HepG2 (cell line): ENCODE data around the gene ATG16L2. TPM values are rescaled to one million over a fixed set of nuclear protein-coding genes. Genes with fewer than 3 reads are reported as not detected.

Source experiments
- FOXA1 ChIP-seq, 2 experiments: fragments of 450-650 bp in 1 of 2; sonication (generic) in 1 of 2; formaldehyde crosslinking in 1 of 2; IDR thresholded peaks; 2 replicates each; pipeline versions ENCODE4 v1.4.0 to v1.6.1; 2016 to 2020; ENCODE audit warnings: missing genetic modification reagents in 1 of 2
- FOXO1 ChIP-seq: sonication (generic); formaldehyde crosslinking; IDR thresholded peaks from 2 replicates; pipeline ENCODE4 v1.4.0; 2020; ENCODE audit warnings: missing genetic modification reagents
- HES4 ChIP-seq: sonication (generic); formaldehyde crosslinking; IDR thresholded peaks from 2 replicates; pipeline ENCODE4 v1.9.0; 2021; ENCODE audit warnings: mild to moderate bottlenecking, missing genetic modification reagents, borderline replicate concordance
- HIVEP1 ChIP-seq: sonication (generic); formaldehyde crosslinking; IDR thresholded peaks from 2 replicates; pipeline ENCODE4 v1.4.0; 2020; ENCODE audit warnings: mild to moderate bottlenecking, missing genetic modification reagents
- MAF1 ChIP-seq: sonication (generic); formaldehyde crosslinking; IDR thresholded peaks from 2 replicates; pipeline ENCODE4 v1.5.0; 2020; ENCODE audit warnings: missing genetic modification reagents, borderline replicate concordance
- MAFK ChIP-seq, 2 experiments: IDR thresholded peaks in 1 of 2; conservative IDR thresholded peaks in 1 of 2; 2 replicates each; pipeline ENCODE4 v1.6.1; 2011; ENCODE audit warnings: improper control_type of control experiment in 2 of 2, low read length in 2 of 2
- MNT ChIP-seq: fragments of 450-650 bp; IDR thresholded peaks from 2 replicates; pipeline ENCODE4 v1.6.1; 2016
- RARA ChIP-seq: IDR thresholded peaks from 2 replicates; pipeline ENCODE4 v1.6.1; 2016; ENCODE audit warnings: missing genetic modification reagents, missing compliant biosample characterization
- RCOR2 ChIP-seq: IDR thresholded peaks from 2 replicates; pipeline ENCODE4 v1.6.1; 2016; ENCODE audit warnings: missing biosample characterization, missing genetic modification reagents
- SAP130 ChIP-seq: IDR thresholded peaks from 2 replicates; pipeline ENCODE4 v1.6.1; 2016; ENCODE audit warnings: low read depth
- TFDP2 ChIP-seq: sonication (generic); formaldehyde crosslinking; IDR thresholded peaks from 2 replicates; pipeline ENCODE4 v1.4.0; 2020; ENCODE audit warnings: missing genetic modification reagents
- THAP11 ChIP-seq: IDR thresholded peaks from 2 replicates; pipeline ENCODE4 v1.6.1; 2016; ENCODE audit warnings: missing biosample characterization, missing genetic modification reagents
- THAP9 ChIP-seq: sonication (generic); formaldehyde crosslinking; IDR thresholded peaks from 2 replicates; pipeline ENCODE4; 2020; ENCODE audit warnings: missing genetic modification reagents, mild to moderate bottlenecking, borderline replicate concordance
- ZBED4 ChIP-seq: sonication (generic); formaldehyde crosslinking; IDR thresholded peaks from 2 replicates; pipeline ENCODE4 v1.4.0; 2020; ENCODE audit warnings: missing genetic modification reagents, borderline replicate concordance
- ZFP82 ChIP-seq: sonication (generic); formaldehyde crosslinking; IDR thresholded peaks from 2 replicates; pipeline ENCODE4 v1.5.1; 2020; ENCODE audit warnings: mild to moderate bottlenecking, missing genetic modification reagents, borderline replicate concordance
- ZMYM2 ChIP-seq: sonication (generic); formaldehyde crosslinking; IDR thresholded peaks from 2 replicates; pipeline ENCODE4 v1.8.0; 2022; ENCODE audit warnings: mild to moderate bottlenecking, missing genetic modification reagents
- ZNF33A ChIP-seq: sonication (generic); formaldehyde crosslinking; IDR thresholded peaks from 2 replicates; pipeline ENCODE4 v1.5.1; 2020; ENCODE audit warnings: missing genetic modification reagents, mild to moderate bottlenecking, moderate library complexity, borderline replicate concordance
- ZNF33B ChIP-seq: sonication (generic); formaldehyde crosslinking; IDR thresholded peaks from 2 replicates; pipeline ENCODE4 v1.5.1; 2020; ENCODE audit warnings: mild to moderate bottlenecking, missing genetic modification reagents
- ZNF616 ChIP-seq: sonication (generic); formaldehyde crosslinking; IDR thresholded peaks from 2 replicates; pipeline ENCODE4 v1.5.0; 2020; ENCODE audit warnings: low read depth, mild to moderate bottlenecking, missing genetic modification reagents
- ZNF660 ChIP-seq: sonication (generic); formaldehyde crosslinking; IDR thresholded peaks from 2 replicates; pipeline ENCODE4 v1.5.1; 2020; ENCODE audit warnings: mild to moderate bottlenecking, low read depth, missing genetic modification reagents, borderline replicate concordance
- ZNF768 ChIP-seq: sonication (generic); formaldehyde crosslinking; IDR thresholded peaks from 2 replicates; pipeline ENCODE4 v1.4.0; 2020; ENCODE audit warnings: missing genetic modification reagents
- polyA plus RNA-seq, 8 experiments: library from polyadenylated mRNA; depleted of rRNA in 3 of 8; stranded (reverse) in 7 of 8; unstranded in 1 of 8; fragments of >200 nt; fragmentation: Illumina TruSeq in 4 of 8; extraction: Trizol in 4 of 8; gene quantifications; 2 replicates each; pipeline versions ENCODE4 v1.2.1 to v1.2.3, GENCODE V29; 2011 to 2016; ENCODE audit warnings: low read depth in 4 of 8, missing spikeins in 1 of 8, mixed read lengths in 1 of 8; ENCODE audit not compliant: insufficient read depth in 1 of 8
- total RNA-seq, 5 experiments: library from RNA; depleted of rRNA; stranded (reverse); fragments of >200 nt; fragmentation: Illumina TruSeq; extraction: Trizol; gene quantifications; 2 replicates each; pipeline ENCODE4 v1.2.3, GENCODE V29; 2016; ENCODE audit warnings: low read depth in 1 of 5

The ATG16L2 gene
- total and polyA plus RNA-seq, 2 of the 13 experiments (the other 11 are each of a cell fraction or from before 2014, with no cell fraction given), result 6.2 to 14.8 TPM

GRCh38 chr11:72807021-72807693 is 7.1 kb upstream of the ATG16L2 start (continued):
- no peak for TF ChIP-seq ZBED4 (CRISPR knock-in tag)
- peak in 1 of 2 experiments; percentile 19; a peak in 1 of 4 replicates for TF ChIP-seq MAFK (conservative IDR thresholded peaks at IDR 0.05 in 1 of 2, IDR thresholded peaks at IDR 0.05 in 1 of 2; ENCODE audit: low read length in 2 of 2)
- TF ChIP-seq ZNF616 (CRISPR knock-in tag), result no peak
- no peak for TF ChIP-seq THAP9
- peak; percentile 61 for TF ChIP-seq FOXA1 (IDR thresholded peaks at IDR 0.05)
- peak; percentile 59 for TF ChIP-seq FOXA1 (CRISPR knock-in tag; IDR thresholded peaks at IDR 0.05)
- no peak for TF ChIP-seq MNT
- TF ChIP-seq ZNF33B (CRISPR knock-in tag), result no peak
- no peak for TF ChIP-seq FOXO1 (CRISPR knock-in tag)
- no peak for TF ChIP-seq ZNF33A
- no peak for TF ChIP-seq HIVEP1
- TF ChIP-seq RCOR2 (CRISPR knock-in tag), result 0 out of 2 replicates have a peak, but pooled peaks have one; percentile 25
- TF ChIP-seq MAF1 (CRISPR knock-in tag), result no peak
- no peak for TF ChIP-seq HES4 (CRISPR knock-in tag)
- TF ChIP-seq ZNF660 (CRISPR knock-in tag), result no peak
- peak; percentile 40; the same call in 1 of the 2 replicates for TF ChIP-seq SAP130 (CRISPR knock-in tag)
- no peak for TF ChIP-seq ZFP82
- TF ChIP-seq ZMYM2 (CRISPR knock-in tag), result no peak
- TF ChIP-seq TFDP2, result no peak
- peak; percentile 13; the same call in 1 of the 2 replicates for TF ChIP-seq RARA (CRISPR knock-in tag)
- TF ChIP-seq THAP11 (CRISPR knock-in tag), result peak; percentile 45; the same call in 1 of the 2 replicates
- no peak for TF ChIP-seq ZNF768
